Measurements from ENCODE around the gene TMEM107.
A peak's percentile ranks its signal among the peaks of the same experiment; 100 is the strongest.
"Not testable (repeated sequence)": the region's sequence is repeated elsewhere in the genome, so short reads cannot be mapped to it uniquely, and the experiment has no call there.

Gene TMEM107

DNA sequence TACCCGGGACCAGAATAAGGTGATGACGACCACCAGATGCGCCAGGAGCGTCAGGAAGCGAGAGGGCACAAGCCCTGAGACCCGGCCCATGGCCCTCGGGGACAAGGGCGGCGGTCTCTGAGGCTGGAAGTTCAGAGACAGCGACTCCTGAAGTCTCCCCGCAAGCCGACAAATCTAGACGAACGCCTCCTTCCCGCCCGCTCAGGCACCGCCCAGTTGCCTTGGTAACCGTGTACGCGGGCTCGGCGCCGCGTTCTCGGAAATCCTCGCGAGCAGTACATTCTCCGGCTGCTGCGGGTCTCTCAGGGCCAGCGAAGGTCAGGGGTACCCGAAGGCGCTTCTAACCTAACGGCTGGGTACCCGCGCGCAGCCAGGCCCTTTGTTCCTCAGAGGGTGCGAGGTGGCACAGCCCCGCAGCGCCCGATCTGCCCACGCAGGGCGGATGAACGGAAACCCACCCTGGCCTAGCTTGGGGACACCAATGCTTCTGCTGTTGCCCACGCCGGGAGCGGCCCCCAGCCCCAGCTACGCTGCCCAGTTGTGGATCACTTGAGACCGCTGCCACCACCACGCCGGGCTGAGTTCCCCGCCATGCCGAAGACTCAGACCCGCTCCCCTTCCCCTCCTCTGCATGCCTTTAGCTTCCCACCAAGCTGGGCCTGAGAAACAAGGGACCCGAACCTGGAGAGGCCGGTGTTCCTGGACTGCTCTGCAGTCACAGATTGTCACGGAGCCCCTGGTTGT lies at the start of gene TMEM107:
TMEM107 (minus strand) TSS at position 184 of the 744 bp plus-strand sequence; CDS start at position 90, 94 bp downstream.
- peak; percentile 91 for DNase-seq

DNA sequence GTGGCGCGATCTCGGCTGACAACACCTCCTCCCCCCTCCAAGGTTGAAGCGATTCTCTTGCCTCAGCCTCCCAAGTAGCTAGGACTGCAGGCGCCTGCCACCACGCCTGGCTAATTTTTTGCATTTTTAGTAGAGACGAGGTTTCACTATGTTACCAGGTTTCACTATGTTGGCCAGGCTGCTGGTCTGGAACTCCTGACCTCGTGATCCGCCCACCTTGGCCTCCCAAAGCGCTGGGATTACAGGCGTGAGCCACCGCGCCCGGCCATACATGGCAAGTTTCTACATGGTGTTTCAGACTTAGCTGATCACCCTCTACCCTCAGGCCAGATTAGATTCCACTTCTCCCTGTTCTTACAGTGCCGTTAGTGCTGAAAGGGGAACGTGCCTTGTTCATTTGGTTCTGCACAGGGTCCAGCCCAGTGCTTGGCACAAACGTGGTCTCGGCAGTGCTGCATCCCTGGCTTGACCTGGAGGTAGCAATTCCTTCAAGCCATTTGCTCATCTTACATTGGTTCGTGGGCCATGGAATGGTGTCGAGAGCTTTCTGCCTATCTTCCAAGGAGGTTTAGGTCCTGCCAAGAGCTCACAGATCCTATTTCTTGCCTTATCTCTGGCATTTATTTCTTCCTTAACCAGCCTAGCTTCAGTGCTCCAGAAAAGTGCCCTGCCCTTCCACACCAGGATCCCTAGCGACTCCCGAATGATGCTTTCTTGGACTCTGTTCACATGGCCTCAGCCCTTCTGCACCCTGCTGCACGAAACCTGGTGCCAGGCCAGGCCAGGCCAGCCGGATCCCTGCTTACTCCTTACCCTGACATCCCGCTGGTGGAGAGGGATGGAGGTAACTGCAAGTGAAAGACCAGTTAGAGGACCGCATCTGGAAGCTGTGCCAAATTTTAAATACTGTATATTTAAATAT lies 49.0 kb upstream of the TMEM107 start:
- DNase-seq: no peak

DNA sequence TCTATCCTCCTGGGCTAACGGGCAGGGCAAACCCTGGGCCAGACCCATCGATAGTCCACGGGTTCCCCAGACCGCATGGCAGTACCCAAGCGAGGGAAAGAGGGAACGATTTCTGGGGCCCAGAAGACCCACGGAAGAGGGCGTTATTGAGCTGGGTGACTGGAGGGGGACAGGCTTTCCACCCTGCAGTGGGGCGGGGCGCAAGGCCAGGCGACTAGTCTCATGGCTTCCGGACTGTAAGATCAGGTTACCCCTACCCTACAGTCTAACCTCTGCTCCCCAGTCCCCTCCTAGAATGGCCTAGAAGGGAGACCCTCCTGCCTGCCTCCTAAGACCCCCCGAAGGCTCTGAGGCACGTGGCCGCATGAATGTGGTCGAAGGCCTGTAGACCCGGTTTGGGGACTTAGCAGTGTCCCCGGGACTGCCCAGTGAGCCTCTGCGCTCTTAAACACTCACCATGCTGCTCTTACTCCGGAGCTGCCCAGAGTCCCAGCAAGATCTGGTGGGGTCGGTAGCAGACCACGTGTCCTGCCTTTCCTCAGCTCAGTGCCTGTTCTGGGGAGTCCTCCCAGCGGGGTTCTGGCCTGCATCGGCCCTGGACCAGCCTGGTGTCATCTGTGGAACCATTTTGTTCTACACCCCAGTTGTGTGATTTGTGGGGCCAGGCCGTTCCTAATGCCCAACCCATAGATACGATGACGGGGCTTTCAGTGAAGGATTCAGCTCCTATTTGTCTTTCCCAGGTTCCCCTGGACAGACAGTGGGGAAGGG lies 47.4 kb upstream of the TMEM107 start:
- DNase-seq: peak; percentile 68

DNA sequence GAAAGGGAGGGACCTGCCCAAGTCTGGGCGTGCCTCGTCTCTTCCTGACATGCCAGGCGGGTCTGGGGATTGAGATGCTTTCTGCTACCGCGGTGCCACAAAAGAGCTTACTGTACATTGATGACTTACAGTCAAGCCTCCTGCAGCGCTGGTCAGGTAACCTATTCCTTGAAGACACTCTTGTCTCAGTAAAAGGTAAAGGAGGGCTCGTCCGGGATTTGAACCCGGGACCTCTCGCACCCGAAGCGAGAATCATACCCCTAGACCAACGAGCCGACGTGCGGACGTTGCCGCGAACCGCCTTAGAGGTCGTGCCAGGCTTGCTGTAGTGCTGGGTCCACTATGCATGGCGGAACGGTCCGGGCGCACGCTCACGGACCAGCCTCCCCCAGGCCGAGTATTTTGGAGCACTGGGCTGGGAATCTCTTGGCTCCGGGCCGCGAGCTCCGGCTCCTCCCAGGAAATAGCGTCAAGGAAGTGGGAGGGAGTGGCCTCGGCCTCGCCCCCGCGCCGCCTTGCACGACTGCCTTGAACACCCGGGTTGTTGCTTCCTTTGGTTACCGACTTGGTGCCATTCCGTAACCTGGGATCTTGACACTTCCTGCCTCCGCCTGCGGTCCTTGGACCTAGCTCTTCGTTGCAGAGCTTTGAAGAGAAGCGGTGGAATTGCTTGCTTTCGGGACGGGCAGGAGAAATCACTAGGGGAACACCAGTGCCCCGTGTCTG lies 46.6 kb upstream of the TMEM107 start:
- peak; percentile 90 for DNase-seq

DNA sequence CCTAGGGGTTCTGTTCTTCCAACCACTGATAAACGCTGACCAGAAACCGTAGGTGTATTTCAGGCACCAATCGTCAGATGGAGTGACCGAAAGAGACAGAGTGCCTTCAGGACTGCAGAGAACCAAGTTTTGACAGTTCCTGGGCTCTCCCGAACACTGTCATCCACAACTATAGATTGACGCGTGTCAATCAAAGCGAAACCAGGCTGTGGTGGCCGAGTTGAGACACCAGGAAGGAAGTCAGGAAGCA lies 46.1 kb upstream of the TMEM107 start:
- DNase-seq: no peak

DNA sequence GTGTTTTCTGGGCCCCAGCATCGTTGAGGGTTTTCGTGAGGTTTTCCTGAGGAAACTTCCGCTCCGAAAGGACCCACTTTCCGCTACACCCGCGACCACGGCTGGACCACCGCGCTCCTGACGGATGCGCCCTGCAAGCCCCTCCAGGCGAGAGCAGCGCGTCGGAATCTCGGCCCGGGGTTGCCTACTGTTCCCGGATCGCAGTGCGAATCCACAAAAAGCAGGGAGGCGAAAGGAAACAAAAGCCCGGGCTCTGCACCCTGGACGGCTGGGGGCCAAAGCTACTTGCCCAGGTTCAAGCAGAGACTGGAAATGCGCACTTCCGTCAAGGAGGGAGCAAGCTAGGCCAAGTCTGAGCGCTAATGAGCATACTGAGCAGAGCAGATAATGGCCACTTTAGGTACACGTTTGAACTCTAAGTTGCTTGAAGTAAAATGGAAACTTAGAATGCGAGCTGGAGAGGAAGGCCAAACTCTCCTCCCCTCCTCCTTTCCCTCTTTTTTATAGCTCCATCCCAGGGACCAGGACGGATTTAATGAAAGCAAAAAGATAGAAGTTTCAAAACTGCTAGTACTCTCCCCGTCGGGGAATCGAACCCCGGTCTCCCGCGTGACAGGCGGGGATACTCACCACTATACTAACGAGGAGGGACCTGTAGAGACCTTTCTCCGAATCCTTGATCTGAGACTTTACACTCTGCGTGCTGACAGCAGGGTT lies 45.6 kb upstream of the TMEM107 start:
- DNase-seq: peak; percentile 80

DNA sequence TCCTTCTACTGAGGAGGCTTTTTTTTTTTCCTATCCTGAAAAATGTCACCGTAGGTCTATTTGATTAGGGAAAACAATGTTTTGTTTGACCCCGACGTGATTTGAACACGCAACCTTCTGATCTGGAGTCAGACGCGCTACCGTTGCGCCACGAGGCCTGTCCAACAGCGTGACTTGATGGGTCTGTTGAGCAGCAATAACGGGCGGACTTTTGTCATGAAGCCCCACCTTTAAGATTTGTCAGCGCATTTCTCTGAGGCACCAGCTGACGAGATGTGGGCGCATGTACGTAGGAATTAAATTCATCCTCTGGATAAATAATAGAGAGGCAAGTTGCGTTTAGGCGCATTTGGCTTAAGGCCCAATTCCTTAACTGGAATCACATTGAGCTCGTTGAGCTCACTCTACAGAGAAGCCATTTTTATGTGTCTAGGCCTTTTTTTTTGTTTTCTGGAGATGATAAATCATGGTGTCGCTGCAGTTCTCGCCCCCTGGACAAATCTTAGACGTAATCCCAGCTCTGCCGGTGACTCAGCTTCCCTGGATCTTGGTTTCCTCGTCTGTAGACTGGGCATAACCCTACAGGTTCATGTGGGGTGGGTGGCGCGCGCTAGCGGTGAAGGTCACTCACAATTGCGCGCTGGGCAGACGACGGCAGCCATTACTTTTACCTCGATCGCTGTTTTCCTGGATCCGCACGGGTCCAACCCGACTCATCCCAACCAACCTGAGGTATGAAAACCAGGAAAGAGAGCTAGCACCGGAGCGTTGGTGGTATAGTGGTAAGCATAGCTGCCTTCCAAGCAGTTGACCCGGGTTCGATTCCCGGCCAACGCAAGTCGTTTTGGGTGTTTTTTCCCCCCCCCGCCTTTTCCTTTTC lies 44.8 kb upstream of the TMEM107 start:
- DNase-seq: peak; percentile 86

DNA sequence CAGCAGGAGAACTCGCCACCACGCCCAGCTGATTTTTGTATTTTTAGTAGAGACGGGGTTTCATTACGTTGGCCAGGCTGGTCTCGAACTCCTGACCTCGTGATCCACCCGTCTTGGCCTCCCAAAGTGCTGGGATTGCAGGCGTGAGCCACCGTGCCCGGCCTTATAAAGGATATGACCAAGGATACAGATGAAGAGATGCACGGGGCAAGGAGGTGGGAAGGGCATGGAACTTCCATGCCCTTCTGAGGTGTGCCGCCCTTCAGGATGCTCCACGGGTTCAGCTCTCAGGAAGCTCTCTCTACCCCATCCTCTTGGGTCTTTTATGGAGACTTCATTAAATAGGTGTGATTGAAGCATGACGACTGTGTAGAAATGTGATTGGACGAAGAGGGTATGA lies 37.8 kb upstream of the TMEM107 start:
- not testable (repeated sequence) for DNase-seq

DNA sequence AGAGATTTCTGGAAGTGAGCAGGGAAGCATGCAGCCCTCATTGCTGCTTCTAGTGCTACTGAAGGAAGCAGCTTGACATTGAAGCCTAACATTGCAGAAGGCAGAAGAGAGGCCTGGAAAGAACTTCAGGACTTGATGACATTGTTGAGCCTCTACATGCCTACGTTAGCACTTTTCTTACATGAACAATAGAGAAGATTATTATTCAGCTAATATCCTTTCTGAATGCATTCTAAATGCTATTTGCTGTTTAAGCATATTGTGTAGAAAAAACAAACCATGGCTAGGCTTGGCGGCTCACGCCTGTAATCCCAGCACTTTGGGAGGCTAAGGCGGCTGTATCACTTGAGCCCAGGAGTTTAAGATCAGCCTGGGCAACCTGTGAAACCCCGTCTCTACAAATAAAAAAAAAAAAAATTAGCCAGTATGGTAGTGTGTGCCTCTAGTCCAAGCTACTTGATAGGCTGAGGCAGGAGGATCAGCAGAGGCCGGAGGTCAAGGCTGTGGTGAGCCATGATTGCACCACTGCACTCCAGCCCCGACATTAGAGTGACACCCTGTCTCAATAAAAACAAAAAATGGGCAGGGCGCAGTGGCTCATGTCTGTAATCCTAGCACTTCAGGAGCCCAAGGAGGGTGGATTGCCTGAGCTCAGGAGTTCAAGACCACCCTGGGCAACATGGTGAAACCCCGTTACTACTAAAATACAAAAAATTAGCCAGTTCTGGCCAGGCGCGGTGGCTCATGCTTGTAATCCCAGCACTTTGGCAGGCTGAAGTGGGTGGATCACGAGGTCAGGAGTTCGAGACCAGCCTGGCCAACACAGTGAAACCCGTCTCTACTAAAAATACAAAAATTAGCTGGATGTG lies 36.4 kb upstream of the TMEM107 start:
- DNase-seq: no peak

DNA sequence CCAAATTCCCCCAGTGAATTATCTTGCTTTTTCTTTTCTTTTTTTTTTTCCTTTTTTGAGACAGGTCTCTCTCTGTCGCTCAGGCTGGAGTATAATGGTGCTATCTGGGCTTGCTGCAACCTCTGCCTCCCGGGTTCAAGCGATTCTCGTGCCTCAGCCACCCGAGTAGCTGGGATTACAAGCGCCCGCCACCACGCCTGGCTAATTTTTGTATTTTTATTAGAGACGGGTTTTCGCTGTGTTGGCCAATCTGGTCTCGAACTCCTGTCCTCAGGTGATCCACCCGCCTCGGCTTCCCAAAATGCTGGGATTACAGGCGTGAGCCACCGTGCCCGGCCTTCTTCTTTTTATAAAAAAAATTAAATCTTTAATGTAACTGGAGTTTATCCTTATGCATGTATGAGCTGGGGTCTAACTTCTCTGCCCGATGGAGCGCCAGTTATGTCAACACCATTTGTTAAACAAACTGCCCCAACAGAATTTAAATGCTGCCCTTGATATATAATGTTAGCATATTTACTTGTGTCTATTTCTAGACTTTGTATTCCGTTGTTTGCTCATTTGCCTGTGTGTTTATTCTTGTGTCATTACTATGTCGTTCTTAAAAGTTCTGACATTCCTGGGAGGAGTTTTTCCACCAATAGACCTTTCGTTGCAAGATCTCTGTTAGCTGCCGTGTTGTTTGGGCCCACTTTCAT lies 34.7 kb upstream of the TMEM107 start:
- peak; percentile 57 for DNase-seq

DNA sequence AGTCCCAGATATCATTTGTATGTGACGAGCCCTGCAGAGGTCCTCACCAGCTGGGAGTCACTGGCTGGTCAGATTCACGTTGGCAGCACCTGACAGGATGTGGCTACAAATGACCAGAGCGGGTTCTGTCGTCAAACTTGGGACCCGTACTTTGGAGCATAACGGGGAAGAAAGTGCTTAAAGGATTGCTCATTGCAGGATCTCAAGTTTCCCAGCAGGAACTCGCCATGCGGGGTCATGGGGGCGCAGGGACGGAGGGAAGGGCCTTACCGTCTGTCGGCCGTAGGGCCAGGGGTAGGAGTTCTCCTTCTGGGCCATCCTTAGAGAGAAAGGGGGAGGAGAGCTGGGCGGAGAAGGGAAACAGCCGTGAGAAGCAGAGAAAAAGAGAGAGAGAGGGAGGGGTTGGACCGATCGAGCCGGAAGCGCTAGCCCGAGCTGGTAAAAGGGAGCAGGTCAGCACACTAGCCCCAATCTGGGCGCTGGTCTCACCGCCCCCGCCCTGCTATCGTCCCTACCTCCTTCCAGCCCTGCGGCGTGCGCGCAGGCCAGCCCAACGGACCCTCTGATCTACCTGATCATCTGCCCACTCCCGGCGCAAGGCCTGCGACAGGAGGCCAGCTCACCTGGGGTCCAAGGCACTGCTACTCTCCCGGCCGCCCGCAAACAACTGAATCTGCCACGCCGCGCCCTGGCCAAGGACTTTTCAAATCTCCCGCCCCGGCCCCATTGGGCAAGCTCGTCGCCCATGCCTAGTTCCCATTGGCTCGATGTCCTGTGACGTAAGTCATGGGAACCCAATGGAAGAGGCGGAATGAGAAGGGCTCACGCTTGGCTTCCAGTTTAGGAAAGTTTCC lies 34.0 kb upstream of the TMEM107 start, which contains the start of gene AURKB:
AURKB (minus strand) TSS at position 669 of the 854 bp plus-strand sequence; CDS start at position 318, 351 bp downstream.
- DNase-seq: peak; percentile 96

DNA sequence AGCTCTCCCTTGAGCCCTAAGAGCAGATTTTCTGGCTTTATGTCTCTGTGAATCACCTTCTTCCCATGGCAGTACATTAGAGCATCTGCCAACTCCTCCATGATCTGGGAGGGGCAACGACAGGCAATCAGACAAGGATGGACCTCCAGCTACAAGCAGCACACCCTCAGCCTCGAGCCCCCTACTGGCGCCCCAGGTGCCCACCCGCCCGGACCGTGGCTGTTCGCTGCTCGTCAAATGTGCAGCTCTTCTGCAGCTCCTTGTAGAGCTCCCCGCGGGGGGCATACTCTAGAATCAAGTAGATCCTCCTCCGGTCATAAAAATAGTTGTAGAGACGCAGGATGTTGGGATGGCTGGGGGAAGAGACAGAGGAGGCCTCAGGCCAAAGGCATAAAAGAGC lies 30.4 kb upstream of the TMEM107 start:
- no peak for DNase-seq

DNA sequence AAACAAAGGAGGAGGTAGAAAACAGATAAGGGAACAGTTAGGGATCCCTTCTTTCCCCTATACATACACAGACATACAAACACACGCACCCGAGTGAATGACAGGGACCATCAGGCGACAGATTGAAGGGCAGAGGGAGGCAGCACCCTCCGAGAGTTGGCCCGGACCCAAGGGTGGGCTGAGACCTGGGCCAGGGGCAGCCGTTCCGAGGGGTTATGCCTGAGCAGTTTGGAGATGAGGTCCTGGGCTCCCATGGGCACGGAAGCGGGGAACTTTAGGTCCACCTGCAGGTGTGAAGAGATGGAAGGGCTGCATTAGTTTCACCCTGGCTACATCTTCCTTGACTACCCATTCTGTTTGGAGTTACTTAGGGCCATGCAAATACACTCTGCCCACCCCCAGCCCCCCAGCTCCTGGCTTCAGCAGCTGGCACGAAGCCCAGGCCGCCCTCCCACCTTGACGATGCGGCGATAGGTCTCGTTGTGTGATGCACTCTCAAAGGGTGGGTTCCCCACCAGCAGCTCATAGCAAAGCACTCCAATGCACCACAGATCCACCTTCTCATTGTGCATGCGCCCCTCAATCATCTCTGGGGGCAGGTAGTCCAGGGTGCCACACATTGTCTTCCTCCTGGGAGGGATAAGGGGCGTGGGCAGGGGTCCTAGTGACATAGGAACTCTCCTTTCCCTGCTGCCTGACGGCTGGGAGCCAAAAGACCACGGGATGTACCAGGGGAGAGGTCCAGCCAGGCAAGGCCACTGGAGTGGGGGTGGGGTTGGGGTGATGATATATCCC lies 28.8 kb upstream of the TMEM107 start:
- no peak for DNase-seq

DNA sequence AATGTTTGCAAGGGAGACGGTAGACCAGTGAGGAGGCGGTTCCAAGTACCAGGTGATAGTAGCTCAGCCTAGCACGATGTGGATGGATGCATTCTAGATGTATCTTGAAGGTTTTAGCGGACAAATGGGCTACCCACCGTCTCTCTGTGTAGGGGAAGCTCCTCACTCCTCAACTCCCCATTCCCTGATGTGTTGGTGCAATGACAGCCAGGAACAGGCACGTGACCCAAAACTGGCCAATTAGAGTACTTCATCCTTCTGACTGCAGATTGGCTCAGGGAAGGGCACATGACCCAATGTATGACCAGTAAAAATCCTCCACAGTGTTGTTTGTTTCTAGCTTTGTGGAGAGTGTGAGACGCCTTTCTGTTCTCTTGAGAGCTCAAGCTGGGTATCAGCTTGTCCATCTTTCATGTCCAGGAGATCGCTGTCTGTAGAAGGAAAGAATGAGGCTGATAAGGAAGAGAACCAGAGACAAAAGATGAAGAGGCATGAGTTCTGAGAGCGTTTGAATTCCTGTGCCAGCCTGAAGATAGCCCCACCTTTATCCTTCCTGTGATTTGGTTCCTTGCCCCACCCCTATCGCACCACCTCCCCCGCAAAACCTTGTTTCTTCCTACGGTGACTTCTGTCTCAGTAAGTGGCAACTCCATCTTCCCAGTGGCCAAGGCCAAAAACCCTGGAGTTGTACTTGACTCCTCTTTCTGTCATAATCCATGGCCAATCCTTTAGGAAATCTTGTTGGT lies 16.1 kb upstream of the TMEM107 start:
- peak; percentile 91 for DNase-seq

DNA sequence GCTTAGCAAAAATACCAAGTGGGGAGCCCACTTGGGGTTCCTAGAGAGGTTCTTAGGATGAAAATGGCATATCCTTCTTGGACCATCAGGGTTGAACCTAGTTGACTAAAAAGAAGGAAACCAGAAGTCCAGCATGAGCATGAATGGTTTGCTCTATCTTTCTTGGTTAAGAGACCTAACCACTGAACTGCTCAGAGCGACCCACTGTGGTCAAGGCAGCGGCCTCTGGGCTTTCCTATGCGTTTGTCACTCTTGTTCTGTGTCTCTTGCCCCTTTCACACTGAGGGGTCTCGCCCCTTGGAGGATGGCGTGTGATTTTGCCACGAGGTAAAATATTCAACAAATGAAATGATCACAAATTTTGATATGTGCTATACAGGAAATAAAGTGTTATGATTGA lies 14.3 kb upstream of the TMEM107 start:
- DNase-seq: no peak

DNA sequence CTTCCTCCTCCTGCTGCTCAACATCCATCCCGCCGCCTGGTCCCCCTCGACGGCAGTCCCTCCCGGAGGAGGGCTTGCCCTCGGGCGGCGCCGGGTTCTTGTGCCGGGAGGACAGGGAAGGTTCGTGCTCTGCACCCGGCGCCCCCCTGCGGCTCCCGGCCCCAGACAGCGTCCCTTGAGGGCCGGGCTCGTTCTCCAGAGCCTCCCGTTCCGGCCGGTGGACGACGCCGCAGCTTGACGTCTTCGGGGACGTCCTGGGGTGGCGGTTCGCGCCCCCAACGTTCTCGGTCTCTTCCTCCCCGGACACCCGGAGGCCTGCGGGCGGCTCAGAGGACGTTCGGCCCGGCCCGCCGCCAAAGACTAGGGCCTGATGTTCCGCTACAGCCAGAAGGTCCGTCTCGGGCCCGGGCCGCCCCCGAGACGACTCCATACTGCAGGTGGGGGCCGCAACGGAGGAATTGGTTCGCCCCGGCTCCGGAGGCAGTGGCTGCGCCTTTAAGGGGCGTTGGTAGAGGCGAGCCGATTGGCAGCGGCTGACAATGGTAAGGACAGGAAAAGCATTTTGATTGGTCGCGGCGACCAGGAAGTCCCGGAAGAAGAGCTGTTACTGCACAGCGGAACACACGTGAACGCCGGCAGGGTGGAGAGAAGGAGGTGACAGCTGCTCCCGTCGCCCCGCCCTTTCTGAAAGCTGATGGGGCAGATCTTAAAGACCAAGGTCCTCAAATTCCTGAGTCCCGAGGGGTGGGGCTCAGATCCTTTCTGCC lies 13.7 kb upstream of the TMEM107 start, which contains the start of gene BORCS6:
BORCS6 (minus strand) TSS at position 470 of the 767 bp plus-strand sequence; CDS start at position 430, 40 bp downstream.
- DNase-seq: peak; percentile 95
